Endothelial cell (in vitro differentiated cells): Measurements from ENCODE around the gene DNAH17. TPM values are rescaled to one million over a fixed set of nuclear protein-coding genes. Genes with fewer than 3 reads are reported as not detected.

Experiments used
- DNase-seq: peaks from one replicate; pipeline ENCODE4 v3.0.0; 2021; ENCODE audit warnings: low spot score
- H3K27ac Mint-ChIP-seq: one replicate; pipeline ENCODE4 v1.8.0; 2021; ENCODE audit warnings: mixed read lengths, inconsistent platforms; ENCODE audit not compliant: unreplicated experiment
- H3K27me3 Mint-ChIP-seq: one replicate; pipeline ENCODE4 v1.8.0; 2021; ENCODE audit warnings: mild to moderate bottlenecking, moderate library complexity, mixed read lengths, inconsistent platforms; ENCODE audit not compliant: unreplicated experiment
- H3K36me3 Mint-ChIP-seq: one replicate; pipeline ENCODE4 v1.8.0; 2021; ENCODE audit warnings: mild to moderate bottlenecking, low read depth, mixed read lengths, inconsistent platforms; ENCODE audit not compliant: unreplicated experiment
- H3K4me1 Mint-ChIP-seq: one replicate; pipeline ENCODE4 v1.8.0; 2021; ENCODE audit warnings: mild to moderate bottlenecking, mixed read lengths, inconsistent platforms; ENCODE audit not compliant: unreplicated experiment
- H3K4me3 Mint-ChIP-seq: one replicate; pipeline ENCODE4 v1.8.0; 2021; ENCODE audit warnings: mild to moderate bottlenecking, mixed read lengths, inconsistent platforms; ENCODE audit not compliant: unreplicated experiment
- H3K9me3 Mint-ChIP-seq: one replicate; pipeline ENCODE4 v1.8.0; 2021; ENCODE audit warnings: mixed read lengths, inconsistent platforms; ENCODE audit not compliant: unreplicated experiment
- CTCF ChIP-seq: fragments of 200-600 bp; sonication (generic); IDR thresholded peaks from one replicate; pipeline ENCODE4 v1.5.0; 2021; ENCODE audit warnings: antibody characterized with exemption; ENCODE audit not compliant: unreplicated experiment
- total RNA-seq: library from RNA; stranded (reverse); fragmentation: NEBNext Ultra II Directional; extraction: Animal tissue kit (Norgen Biotek cat#: 25700); gene quantifications from one replicate; pipeline ENCODE4 v1.2.1, GENCODE V29; 2021; ENCODE audit not compliant: unreplicated experiment

DNAH17 gene
- total RNA-seq, 1 donor from 2014 or later, result 1.0 TPM

GRCh38 chr17:78473951-78474613, 103.1 kb downstream of the DNAH17 start:
- Mint-ChIP-seq H3K4me1 (no peaks in the 10 kb centered on the region), H3K9me3 (no peaks in the 10 kb centered on the region), H3K36me3 (no peaks in the 10 kb centered on the region), H3K27me3 (no peaks in the 10 kb centered on the region), H3K4me3 (no peak overlapping the region), H3K27ac (no peak overlapping the region)
- DNase-seq, result no peak
- TF ChIP-seq CTCF, result no peak

- TF ChIP-seq CTCF, result no peak
- H3K27ac Mint-ChIP-seq, result no peak overlapping the region
These were observed 104.9 kb downstream of the DNAH17 start for GRCh38 chr17:78472035-78472905.

DNA sequence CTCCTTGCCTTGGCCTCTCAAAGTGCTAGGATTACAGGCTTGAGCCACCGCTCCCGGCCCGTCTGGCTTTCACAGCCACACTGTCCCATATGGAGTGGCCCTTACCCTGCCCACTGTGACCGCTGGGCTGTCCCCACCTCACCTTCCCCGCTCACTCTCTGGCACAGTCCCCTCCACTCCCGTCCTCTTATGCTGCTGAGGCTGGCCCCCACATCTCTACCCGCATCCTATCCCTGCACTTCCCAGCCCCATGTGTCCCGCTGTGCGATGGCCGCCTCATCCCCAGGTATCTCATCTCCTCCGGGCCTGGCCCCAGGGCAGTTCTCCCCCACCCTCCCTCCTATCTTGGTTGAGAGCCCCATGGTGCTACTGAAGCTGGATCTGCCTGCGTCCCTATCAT, 105.6 kb downstream of the DNAH17 start:
- no peaks in the 10 kb centered on the region for H3K27me3 Mint-ChIP-seq

More at GRCh38 chr17:78472035-78472905, 104.9 kb downstream of the DNAH17 start:
- Mint-ChIP-seq H3K4me1 (no peaks in the 10 kb centered on the region), H3K9me3 (no peaks in the 10 kb centered on the region), H3K4me3 (no peak overlapping the region), H3K27me3 (no peaks in the 10 kb centered on the region), H3K36me3 (no peaks in the 10 kb centered on the region)
- no peak for DNase-seq

GRCh38 chr17:78469443-78469842, 107.8 kb downstream of the DNAH17 start:
- H3K4me3 Mint-ChIP-seq, result no peak overlapping the region
- H3K9me3 Mint-ChIP-seq, result no peaks in the 10 kb centered on the region
- H3K36me3 Mint-ChIP-seq, result no peaks in the 10 kb centered on the region
- TF ChIP-seq CTCF, result no peak
- no peak for DNase-seq
- no peaks in the 10 kb centered on the region for H3K27me3 Mint-ChIP-seq
- H3K27ac Mint-ChIP-seq, result no peak overlapping the region
- H3K4me1 Mint-ChIP-seq, result no peaks in the 10 kb centered on the region

More for the DNA sequence above, 105.6 kb downstream of the DNAH17 start:
- H3K36me3 Mint-ChIP-seq, result no peaks in the 10 kb centered on the region
- H3K9me3 Mint-ChIP-seq, result no peaks in the 10 kb centered on the region
- no peak for TF ChIP-seq CTCF
- no peak overlapping the region for H3K4me3 Mint-ChIP-seq
- DNase-seq, result no peak
- H3K4me1 Mint-ChIP-seq, result no peaks in the 10 kb centered on the region
- H3K27ac Mint-ChIP-seq, result no peak overlapping the region

DNA sequence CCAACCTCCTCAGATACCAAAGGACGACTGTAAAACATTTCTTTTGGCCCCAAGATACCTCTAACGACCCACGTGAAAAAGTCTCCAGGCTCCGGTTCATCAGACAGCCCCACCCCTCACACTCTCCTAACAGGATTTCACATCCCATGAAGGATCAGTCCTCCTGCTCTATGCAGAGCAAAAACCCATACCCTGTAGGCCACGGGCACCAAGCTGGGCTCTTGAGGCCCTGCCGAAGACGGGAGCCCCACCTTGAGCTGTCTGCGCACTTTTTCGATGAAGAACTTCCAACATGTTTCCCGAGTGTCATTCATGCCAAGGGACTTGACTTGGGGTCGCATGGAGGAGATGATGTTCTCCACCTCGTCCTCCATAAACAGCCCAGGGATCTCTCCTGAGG, 108.8 kb downstream of the DNAH17 start:
- no peaks in the 10 kb centered on the region for H3K27me3 Mint-ChIP-seq
- no peak for DNase-seq
- TF ChIP-seq CTCF, result no peak
- H3K36me3 Mint-ChIP-seq, result no peaks in the 10 kb centered on the region
- H3K9me3 Mint-ChIP-seq, result no peaks in the 10 kb centered on the region
- H3K4me3 Mint-ChIP-seq, result no peak overlapping the region
- no peak overlapping the region for H3K27ac Mint-ChIP-seq
- no peaks in the 10 kb centered on the region for H3K4me1 Mint-ChIP-seq
